GM10266 (cell line): ENCODE measurements around the gene RAB17.

Source experiments
- DNase-seq: peaks from one replicate; pipeline ENCODE4 v3.0.0; 2012; ENCODE audit errors: extremely low spot score
- CTCF ChIP-seq: IDR thresholded peaks from 2 replicates; pipeline ENCODE4 v1.5.1; 2012; ENCODE audit warnings: mild to moderate bottlenecking, low read depth; ENCODE audit not compliant: control insufficient read depth, insufficient read depth; ENCODE audit errors: missing control alignments

The RAB17 gene

GRCh38 chr2:237569041-237569440, 21.5 kb downstream of the RAB17 start:
- TF ChIP-seq CTCF = no peak

GRCh38 chr2:237568121-237568660, 22.3 kb downstream of the RAB17 start:
- no peak for TF ChIP-seq CTCF
- DNase-seq = no peak

More at GRCh38 chr2:237569041-237569440, 21.5 kb downstream of the RAB17 start:
- DNase-seq = no peak

GRCh38 chr2:237567276-237568029, 23.1 kb downstream of the RAB17 start:
- DNase-seq = no peak
- no peak for TF ChIP-seq CTCF

DNA sequence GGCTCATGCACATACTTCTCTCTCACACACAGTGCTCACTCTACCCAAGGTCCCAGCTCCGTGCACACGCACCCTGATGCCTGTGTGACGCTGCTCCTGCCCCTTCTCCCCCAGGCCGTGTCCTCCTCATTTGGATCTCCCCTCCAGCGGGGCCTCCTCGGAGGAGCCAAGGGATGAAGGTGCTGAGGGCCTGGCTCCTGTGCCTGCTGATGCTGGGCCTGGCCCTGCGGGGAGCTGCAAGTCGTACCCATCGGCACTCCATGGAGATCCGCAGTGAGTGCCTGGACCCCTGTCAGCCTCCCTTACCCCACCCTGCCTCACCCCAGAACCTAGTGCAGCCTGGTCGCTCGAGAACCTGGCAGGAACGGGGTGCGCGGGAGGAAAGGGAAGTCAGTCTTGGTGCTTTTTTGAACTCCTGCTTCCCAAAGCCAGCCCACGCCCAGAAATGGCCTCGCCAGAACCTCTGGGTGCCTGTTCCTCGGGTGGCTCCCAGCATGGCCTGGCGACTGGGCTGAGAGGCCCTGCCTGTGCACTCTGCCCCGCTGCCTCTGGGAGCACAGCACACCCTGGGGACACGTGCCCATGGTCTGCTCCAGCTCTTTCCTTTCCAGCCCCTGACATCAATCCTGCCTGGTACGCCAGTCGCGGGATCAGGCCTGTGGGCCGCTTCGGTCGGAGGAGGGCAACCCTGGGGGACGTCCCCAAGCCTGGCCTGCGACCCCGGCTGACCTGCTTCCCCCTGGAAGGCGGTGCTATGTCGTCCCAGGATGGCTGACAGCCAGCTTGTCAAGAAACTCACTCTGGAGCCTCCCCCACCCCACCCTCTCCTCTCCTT, 23.9 kb downstream of the RAB17 start, which contains the start of gene PRLH:
PRLH (plus strand) TSS at position 174 of the 835 bp plus-strand sequence; CDS start at position 174, 0 bp downstream.
- no peak for TF ChIP-seq CTCF
- DNase-seq = no peak

- no peak for DNase-seq
- no peak for TF ChIP-seq CTCF
Measured at GRCh38 chr2:237565974-237566373, 24.6 kb downstream of the RAB17 start.

- no peak for DNase-seq
- TF ChIP-seq CTCF = no peak
Measured at GRCh38 chr2:237564526-237565131, 25.9 kb downstream of the RAB17 start.

- TF ChIP-seq CTCF = no peak
- DNase-seq = no peak
Measured at GRCh38 chr2:237563816-237564215, 26.7 kb downstream of the RAB17 start.
